K562 treated with DMSO at 1 percent for 4 hours (cell line): ENCODE data around the gene SLC25A44. TPM values are rescaled to one million over a fixed set of nuclear protein-coding genes. Genes with fewer than 3 reads are reported as not detected.

Source experiments
- total RNA-seq: library from RNA; unstranded; fragments of 300-600 nt; gene quantifications from 2 replicates; pipeline ENCODE4 v1.2.3, GENCODE V29; 2022; ENCODE audit not compliant: insufficient read depth

SLC25A44 gene, protein sequence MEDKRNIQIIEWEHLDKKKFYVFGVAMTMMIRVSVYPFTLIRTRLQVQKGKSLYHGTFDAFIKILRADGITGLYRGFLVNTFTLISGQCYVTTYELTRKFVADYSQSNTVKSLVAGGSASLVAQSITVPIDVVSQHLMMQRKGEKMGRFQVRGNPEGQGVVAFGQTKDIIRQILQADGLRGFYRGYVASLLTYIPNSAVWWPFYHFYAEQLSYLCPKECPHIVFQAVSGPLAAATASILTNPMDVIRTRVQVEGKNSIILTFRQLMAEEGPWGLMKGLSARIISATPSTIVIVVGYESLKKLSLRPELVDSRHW
- 16.0 and 26.8 TPM in 2 replicates for total RNA-seq

DNA sequence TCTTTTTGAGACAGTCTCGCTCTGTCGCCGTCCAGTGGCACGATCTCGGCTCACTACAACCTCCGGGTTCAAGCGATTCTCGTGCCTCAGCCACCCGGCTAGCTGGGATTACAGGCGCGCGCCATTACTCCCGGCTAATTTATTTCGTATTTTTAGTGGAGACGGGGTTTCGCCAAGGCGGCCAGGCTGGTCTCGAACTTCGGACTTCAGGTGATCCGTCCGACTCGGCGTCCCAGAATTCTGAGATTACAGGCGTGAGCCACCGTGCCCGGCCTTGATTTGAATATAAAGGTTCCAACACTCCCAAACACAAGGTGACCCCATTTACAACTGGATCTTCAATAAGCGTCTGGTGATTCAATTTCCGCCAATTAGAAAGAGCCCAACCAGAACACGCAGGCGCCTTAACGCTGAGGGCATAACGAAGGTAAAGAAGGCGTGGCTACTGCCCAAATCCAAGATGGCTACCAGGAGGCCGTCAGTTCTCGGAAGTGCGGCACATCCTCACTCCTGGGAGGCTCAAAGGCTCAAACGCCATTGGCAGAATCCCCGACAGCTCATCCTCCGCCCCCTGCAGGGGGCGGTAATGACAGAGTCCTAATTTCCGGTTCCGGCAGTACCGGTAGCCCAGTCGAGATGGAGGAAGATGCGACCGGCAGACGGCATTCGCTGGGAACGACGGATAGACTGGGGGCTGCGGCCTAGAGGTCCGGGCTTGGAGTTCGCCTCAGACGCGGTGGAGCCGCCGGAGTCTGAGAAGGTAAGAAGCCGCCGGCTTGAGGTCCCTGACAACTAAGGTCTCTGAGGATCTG, at the start of gene SLC25A44:
Gene SLC25A44, plus strand, starts transcription at position 617 of the 812 bp plus-strand sequence. CDS start 5,744 bp downstream, outside the sequence.

DNA sequence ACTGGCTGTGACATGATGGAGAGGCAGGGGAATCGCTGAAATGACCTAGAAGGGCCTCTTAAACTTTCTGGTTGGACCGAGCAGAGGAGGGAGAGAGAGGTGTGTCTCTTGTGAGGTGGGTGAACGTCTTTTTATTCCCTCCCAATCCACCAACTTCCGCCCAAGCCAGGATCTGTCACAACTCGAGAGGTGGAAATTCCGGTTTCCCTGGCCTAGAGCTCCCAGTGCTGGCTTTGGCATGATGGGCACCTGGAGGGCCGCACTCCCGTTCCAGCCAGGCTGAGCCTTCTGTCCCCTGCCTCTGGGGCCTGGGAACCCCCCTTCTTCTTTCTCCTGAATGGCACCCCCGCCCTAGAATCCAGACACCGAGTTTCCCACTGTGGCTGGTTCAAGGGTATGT, 40.5 kb upstream of the SLC25A44 start, which contains the start of gene SEMA4A:
Gene SEMA4A, plus strand, starts transcription at position 224 of the 400 bp plus-strand sequence. CDS start 994 bp downstream, outside the sequence.

DNA sequence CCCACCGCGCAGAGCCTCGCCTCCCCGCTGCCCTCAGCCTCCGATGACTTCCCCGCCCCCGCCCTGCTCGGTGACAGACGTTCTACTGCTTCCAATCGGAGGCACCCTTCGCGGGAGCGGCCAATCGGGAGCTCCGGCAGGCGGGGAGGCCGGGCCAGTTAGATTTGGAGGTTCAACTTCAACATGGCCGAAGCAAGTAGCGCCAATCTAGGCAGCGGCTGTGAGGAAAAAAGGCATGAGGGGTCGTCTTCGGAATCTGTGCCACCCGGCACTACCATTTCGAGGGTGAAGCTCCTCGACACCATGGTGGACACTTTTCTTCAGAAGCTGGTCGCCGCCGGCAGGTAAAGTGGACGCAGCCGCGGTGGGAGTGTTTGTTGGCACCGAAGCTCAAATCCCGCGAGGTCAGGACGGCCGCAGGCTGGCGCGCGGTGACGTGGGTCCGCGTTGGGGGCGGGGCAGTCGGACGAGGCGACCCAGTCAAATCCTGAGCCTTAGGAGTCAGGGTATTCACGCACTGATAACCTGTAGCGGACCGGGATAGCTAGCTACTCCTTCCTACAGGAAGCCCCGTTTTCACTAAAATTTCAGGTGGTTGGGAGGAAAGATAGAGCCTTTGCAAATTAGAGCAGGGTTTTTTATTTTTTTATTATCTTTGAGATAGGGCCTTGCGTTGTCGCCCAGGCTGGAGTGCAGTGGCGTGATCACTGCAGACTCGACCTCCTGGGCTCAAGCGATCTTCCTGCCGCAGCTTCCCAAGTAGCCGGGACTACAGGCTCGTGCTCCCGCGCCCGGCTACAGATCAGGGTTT, 19.1 kb downstream of the SLC25A44 start, which contains the start of gene PMF1:
Gene PMF1, plus strand, starts transcription at position 175 of the 811 bp plus-strand sequence. Its CDS starts 9 bp downstream, at position 184.

DNA sequence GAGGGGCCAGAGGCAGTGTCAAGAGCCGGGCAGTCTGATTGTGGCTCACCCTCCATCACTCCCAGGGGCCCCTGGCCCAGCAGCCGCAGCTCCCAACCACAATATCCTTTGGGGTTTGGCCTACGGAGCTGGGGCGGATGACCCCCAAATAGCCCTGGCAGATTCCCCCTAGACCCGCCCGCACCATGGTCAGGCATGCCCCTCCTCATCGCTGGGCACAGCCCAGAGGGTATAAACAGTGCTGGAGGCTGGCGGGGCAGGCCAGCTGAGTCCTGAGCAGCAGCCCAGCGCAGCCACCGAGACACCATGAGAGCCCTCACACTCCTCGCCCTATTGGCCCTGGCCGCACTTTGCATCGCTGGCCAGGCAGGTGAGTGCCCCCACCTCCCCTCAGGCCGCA, 48.0 kb downstream of the SLC25A44 start, which contains the start of gene BGLAP:
Gene BGLAP, plus strand, starts transcription at position 259 of the 400 bp plus-strand sequence. Its CDS starts 48 bp downstream, at position 307.

DNA sequence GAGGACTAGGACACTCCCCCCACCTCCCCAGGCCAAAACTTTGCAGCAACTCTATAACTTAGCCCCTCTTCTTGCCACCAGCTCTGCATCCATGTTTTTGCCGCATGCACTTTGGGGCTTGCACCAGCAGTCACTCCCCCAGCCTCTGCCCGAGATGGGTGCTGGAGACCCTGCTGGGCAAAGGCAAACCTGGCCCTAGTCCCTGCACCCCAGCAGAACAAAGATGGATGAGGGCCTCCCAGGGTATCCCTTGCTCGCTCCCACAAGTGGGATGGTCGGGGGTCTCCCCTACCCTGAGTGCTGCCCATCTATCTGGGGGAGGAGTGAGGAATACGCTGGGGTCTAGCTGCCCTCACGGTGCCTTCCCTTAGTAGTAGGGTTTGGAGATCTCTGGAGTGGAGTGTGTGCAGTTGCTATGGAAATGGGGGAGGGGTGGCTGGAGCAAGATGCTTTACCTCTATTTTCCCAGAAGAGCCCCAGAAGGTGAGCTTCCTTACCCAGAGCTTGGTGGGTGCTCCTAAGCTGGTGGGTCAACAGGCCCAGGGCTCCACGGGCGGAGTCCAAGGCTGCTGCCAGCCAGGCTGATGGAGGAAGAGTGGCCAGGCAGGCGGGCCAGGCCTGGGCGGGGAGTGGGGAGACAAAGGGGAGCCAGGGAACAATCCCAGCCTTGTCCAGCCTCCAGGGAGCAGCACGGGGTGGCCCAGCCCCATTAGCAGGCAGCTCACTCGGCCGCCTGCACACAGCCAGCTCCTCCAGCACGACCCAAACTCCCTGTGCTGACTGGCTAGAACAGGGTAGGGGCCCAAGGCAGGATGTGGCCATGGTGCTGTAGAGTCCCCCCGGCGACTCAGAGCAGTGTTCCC, 53.8 kb downstream of the SLC25A44 start, which contains the start of gene PAQR6:
Gene PAQR6, minus strand, starts transcription at position 597 of the 863 bp plus-strand sequence. CDS start 1,325 bp downstream, outside the sequence.

Other genes starting within 250 kb of the SLC25A44 start
- gene ARHGEF2, start 215.6 kb upstream of the SLC25A44 start, total RNA-seq: 104 and 108 TPM in 2 replicates
- 376 and 423 TPM in 2 replicates for gene SSR2, start 173.2 kb upstream of the SLC25A44 start, total RNA-seq
- 36.2 and 40.5 TPM in 2 replicates for gene UBQLN4, start 140.3 kb upstream of the SLC25A44 start, total RNA-seq
- 89.4 and 95.5 TPM in 2 replicates for gene LAMTOR2, start 139.3 kb upstream of the SLC25A44 start, total RNA-seq
- 1.8 TPM in 1 of 2 replicates, not detected in the other for gene RAB25, start 132.9 kb upstream of the SLC25A44 start, total RNA-seq
- gene MEX3A, start 111.6 kb upstream of the SLC25A44 start, total RNA-seq: 5.1 and 6.5 TPM in 2 replicates
- gene LMNA, start 79.4 kb upstream of the SLC25A44 start, total RNA-seq: 328 and 359 TPM in 2 replicates
- 0.45 and 0.68 TPM in 2 replicates for gene SEMA4A, start 40.5 kb upstream of the SLC25A44 start, total RNA-seq
- gene PMF1, start 18.9 kb downstream of the SLC25A44 start, total RNA-seq: 102 and 112 TPM in 2 replicates
- not detected in 2 replicates for gene BGLAP, start 48.1 kb downstream of the SLC25A44 start, total RNA-seq
- gene PAQR6, start 54.0 kb downstream of the SLC25A44 start, total RNA-seq: 2.5 and 5.7 TPM in 2 replicates
- 45.9 and 65.7 TPM in 2 replicates for gene SMG5, start 88.7 kb downstream of the SLC25A44 start, total RNA-seq
- gene TMEM79, start 90.2 kb downstream of the SLC25A44 start, total RNA-seq: 4.9 and 11.9 TPM in 2 replicates
- gene GLMP, start 101.6 kb downstream of the SLC25A44 start, total RNA-seq: 30.9 and 33.6 TPM in 2 replicates
- not detected in 2 replicates for gene VHLL, start 105.2 kb downstream of the SLC25A44 start, total RNA-seq
- gene CCT3, start 144.2 kb downstream of the SLC25A44 start, total RNA-seq: 323 and 373 TPM in 2 replicates
- gene TSACC, start 144.4 kb downstream of the SLC25A44 start, total RNA-seq: not detected in 2 replicates
- gene RHBG, start 175.1 kb downstream of the SLC25A44 start, total RNA-seq: not detected in 2 replicates